Cardiac atrium fibroblast (primary cell): ENCODE data around the gene ZBTB20. TPM values are rescaled to one million over a fixed set of nuclear protein-coding genes. Genes with fewer than 3 reads are reported as not detected.

ENCODE experiments used
- total RNA-seq: library from RNA; depleted of rRNA; stranded (reverse); fragments of >200 nt; gene quantifications from 2 replicates; pipeline ENCODE4 v1.2.3, GENCODE V29; 2015

The ZBTB20 gene
- total RNA-seq: 5.4 and 9.7 TPM in 2 replicates

GRCh38 chr3:115146418-115147328 is at the start of gene ZBTB20:
TSS of gene ZBTB20 (minus strand) at chr3:115147288.

DNA sequence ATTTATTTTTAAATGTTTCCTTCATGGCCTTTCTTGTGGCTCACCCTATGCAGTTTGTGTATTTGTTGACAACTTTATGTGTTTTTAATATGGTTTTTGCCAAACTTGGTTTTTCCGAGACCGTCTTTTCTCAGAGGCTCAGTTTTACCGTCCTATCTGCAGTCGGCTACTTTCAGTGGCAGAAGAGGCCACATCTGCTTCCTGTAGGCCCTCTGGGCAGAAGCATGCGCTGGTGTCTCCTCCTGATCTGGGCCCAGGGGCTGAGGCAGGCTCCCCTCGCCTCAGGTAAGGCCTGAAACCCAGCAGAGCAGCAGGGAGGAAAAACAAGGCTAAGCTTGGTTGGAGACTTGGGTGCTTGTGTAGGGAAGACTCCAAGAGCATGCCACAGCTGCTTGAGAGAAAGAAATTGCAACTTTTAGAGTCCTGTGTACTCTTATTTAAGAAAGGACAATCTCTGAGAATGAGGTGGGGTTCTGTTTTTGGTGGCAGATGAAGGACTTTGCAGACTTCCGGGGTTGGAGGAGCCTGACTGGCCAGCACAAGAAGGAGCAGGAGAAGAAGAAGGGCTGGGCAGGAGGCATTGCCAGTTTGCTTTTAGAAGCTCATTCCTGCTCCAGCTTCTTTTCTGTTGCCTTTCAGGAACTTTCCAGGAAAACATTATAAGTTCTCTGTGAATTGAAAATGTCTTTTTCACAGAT is 853.1 kb downstream of the ZBTB20 start, which contains the start of gene TIGIT:
Gene TIGIT (plus strand): TSS at position 191 of the 698 bp plus-strand sequence. CDS start 34 bp downstream, at position 225.

